H54 (cell line): ENCODE measurements around the gene ISYNA1.

Source experiments
- DNase-seq: peaks from one replicate; pipeline ENCODE4 v3.0.0; 2011; ENCODE audit warnings: low spot score, mixed read lengths; ENCODE audit not compliant: insufficient read length
- FAIRE-seq: peaks from 3 replicates; lab custom pipeline; 2011; peaks lifted over from hg19 to GRCh38; lab: Jason Lieb, UNC
- POLR2A ChIP-seq: IDR thresholded peaks from 2 replicates; pipeline ENCODE4 v1.6.1; 2011; ENCODE audit warnings: low read depth, mild to moderate bottlenecking, low read length

ISYNA1 gene

DNA sequence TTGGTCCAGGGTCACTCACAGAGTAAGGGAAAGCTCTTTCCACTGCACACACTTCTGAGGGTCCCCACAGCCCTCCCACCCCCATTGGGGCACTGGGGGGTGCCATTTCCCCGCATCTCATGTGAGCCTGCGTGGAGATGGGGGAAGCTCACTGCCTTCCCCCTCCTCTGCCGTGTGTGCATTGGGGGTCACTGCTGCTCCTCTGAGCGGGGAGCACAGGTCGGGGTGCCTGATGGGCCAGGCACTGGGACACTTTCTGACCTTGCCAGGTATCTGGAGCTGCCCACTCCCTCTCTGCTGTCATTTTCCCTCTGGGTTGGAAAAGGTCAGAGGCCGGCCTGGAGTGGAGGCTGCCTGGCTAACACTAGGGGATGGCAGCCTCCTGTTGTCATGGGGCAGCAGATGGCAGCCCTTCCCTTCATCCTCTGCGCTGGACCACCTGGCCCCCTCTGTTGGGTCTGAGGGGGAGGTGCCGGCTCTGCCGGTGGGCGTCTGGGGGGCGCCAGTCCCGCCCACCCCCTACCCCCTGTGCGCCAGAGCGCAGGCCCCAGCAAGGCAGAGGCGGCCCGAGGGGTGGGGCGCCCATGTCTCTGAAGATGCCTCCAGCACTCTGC lies 9.7 kb downstream of the ISYNA1 start:
- no peak for TF ChIP-seq POLR2A
- FAIRE-seq (no peak), DNase-seq (no peak)

DNA sequence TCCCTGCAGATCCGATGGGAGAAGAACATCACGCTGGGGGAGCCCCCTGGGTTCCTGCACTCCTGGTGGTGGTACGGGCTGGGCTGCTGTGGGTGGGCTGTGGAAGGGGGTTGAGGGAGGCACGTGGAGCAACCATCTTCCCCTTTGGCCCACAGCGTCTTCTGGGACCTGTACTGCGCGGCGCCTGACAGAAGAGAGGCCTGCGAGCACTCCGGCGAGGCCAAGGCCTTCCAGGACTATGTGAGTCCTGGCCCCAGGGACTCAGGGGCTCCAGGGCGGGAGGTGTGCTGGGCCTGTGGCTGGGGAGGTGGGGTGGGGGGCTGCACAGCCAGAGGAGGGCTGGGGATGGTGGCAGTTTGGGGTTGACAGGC lies 10.2 kb downstream of the ISYNA1 start:
- no peak for DNase-seq

DNA sequence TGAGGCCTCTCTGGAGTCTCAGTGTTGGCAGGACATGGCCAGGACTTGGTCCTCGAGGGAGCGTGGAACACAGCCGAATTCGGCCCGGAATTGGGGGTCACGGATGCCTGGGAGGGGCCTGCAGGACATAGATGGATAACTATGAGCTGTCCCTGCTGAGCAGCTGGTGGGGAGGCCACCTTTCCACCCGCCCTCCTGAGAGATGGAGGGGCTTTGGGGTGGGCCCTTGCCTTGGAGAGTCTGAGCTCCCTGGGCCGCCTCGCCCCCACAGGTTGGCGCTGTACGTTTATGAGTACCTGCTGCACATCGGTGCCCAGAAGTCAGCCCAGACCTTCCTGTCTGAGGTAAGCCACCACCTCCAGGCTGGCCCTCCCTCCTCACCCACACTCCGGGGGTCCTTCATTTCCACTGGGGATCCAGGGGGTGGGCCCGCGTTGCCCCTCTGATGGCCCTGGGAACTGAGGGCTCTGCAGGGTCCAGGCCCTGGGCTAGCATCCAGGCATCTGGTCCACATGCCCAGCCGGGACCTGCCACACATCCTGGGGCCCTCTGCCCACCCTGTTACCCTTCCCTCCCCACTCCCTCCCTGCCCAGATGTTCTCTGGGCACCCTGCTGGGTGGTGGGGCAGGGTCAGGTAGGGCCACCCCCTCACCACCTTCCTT lies 10.7 kb downstream of the ISYNA1 start:
- FAIRE-seq: no peak
- no peak for DNase-seq

More for the DNA sequence above, 10.2 kb downstream of the ISYNA1 start:
- FAIRE-seq: no peak
- TF ChIP-seq POLR2A: no peak

DNA sequence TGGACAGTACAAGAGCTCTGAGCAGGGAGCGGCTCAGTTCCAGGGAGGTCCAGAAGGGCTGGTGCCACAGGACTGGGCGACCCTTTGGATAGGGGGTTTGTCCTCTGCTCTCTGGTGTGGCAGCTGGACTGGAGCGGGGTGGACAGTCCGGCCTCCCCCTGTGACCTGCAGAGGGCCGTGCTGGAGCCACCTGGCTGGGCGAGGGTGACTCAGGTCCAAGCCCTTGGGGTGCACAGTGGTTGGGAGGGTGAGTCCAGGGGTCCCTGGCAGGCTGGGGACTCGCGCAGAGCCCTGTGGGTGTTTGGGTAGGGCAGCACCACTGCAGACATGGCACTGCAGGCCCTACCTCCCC lies 11.5 kb downstream of the ISYNA1 start:
- FAIRE-seq (no peak), DNase-seq (no peak)
- no peak for TF ChIP-seq POLR2A

More for the DNA sequence above, 10.7 kb downstream of the ISYNA1 start:
- TF ChIP-seq POLR2A: no peak

DNA sequence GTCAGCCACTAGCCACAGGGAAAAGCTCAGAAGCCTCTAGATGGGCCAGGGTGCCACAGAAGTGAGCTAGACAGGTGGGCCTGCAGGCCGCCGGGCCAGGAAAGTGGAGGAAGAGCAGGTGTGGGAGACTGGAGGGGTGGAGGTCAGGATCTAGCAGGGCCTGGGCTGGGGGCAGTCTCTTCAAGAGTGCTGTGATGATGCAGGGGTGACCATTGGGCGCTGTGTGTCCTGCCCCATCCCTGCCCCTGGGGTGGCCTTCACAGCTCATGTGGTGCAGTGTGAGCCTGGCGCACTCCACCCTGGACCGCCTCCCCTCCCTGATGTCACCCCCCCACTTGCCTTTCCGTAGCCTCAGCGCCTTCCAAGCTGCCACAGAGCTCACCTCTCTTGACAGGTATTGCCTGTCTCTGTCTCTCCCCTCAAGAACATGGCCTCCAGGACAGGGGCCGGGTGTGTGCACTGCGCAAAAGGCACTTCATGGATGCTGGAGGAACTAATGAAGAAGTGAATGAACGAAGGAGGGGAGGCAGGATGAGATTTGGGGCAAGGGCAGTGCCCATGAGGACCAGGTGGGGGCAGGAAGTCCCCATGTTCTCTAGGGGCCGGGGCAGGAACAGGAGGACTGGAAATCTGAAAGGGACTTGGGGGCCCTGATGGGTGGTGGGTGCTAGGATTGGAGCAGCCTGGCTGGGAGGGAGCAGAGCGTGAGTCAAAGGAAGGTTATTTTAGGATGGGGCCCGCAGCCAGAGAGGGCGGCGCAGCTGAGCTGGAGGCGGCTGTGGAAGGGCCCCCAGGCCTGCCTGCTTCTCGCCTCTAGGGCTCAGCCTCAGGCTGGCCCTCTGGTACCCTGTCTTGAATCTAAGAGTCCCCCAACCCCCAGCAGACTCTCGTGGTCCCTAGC lies 12.2 kb downstream of the ISYNA1 start:
- DNase-seq (peak; percentile 90), FAIRE-seq (no peak)
- no peak for TF ChIP-seq POLR2A

DNA sequence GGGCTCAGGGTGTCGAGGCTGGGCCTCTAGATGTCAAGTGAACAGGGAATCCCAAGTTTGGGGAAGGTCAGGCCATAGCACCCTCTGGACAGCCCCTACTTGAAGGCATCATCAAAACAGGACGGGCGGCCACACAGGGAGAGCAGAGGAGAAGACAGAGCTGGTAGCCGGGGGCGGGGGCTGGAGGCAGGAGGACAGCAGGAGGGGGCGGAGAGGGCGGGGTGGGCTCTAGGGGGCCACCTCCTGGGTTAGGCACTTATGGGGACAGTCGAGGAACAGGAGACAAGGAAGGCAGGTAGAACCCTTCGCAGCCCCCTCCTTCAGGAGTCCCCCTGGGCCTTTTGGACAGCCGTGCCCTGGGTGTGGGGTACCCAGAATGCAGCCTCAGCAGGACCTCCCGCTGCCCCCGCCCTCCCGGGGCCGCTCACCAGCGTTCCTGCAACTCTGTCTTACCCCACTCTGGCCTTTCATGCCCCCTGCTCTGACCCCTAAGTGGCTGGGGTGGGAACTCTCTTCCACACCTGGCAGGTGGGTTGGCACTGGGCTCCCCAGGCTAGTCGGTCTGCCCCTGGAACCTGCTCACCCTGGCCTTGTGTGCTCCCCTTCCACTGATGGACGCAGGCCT lies 12.9 kb downstream of the ISYNA1 start:
- FAIRE-seq (no peak), DNase-seq (no peak)
- TF ChIP-seq POLR2A: no peak

DNA sequence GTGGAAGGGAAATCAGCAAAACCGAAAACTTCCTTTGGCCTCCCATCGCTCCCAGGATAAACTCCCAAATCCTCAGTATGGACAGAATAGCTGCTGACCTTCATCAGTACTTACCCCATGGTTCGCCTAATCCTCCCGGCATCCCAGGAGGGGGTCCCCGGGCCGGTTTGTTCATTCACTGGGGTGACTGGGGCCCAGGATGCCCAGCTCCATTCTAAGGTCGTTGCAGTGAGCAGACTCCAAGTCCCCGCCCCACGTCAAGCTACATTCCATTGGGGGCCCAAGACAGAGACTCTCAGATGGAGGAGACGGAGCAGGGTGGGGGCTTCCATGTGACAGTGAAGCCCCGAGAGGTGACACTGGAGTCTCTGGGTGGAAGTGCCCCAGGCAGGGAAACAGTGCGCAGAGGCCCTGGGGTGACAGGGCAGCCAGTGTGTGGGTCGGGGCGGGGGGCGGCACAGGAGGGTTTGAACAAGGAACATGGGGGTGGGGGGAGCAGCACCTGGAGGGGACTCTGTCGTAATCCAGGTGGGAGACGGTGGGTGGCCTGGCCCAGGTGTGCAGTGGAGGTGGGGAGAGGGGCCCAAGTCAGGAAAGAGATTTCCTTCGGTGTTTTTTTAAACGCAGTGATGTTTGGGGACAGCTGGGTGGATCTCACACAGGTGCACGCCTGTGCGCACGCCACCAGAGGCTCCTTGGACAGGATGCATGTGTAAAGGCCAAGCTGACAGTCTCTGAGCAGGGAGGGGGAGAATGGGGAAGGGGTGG lies 13.6 kb downstream of the ISYNA1 start:
- TF ChIP-seq POLR2A: no peak
- FAIRE-seq (no peak), DNase-seq (no peak)

DNA sequence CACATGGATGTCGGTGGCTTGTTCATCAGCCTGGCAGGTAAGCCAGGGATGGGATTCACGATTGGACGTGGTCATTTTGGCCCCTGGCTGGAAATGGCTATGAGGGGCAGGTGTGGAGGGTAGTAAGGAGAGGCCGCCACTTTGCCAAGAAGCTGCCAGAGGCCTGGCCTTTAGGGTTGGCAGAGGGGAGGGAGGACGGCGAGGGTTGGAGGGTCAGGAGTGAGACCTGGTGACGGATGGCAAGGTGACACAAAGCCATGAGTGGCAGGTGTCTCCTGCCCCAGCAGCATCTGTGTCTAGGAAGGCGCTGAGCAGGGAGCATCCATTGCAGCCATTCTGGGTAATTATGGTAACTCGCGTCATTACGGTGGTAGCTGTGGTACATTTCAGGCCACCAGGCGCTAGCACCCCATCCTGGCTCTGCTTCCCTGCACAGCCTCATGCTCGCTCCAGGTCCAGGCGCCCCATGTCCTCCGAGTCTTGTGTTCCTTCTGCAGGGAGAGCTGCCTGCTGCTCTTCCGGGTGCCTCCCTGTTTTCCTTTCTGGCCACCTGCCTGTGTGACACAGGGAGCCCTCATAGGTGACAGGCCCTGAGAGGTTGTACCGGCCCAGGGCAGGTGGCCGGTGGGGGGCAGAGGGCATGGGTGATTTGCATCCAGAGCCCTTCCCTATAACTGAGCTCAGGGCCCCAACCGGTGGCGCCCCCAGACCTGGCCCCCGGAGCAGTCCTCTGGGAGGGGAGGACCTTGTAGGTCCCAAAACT lies 14.5 kb downstream of the ISYNA1 start:
- DNase-seq (no peak), FAIRE-seq (no peak)
- no peak for TF ChIP-seq POLR2A

DNA sequence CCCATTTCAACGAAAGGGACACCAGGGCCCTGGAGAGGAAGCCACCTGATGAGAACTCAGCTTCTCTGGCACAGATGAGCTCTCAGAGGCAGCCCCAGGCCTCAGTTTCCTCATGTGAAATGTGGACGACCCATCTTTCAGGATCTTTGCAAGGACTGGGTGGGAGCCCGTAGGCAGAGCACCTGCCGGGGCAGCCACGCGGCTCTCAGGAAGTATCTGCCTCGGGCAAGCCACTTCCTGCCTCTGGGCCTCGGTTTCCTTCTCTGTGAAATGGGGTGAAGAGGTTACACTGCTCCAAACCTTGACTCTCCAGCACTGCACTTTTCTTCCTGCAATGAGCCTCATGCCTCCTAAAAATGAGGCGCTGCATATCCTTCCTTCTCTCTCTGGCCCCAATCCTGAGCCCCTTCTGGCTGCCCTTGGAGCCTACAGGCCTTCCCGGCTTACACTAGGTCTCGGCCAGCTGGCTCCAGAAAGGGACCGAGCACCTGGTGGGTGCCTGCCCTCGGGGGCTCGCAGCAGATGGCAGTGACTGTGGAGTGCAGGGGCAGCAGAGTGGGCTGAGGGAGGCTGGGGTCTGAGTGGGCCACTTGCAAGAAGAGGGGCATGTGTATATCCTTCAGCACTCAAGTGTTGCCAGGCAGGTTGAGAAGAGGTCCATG lies 15.3 kb downstream of the ISYNA1 start:
- no peak for TF ChIP-seq POLR2A
- DNase-seq (no peak), FAIRE-seq (no peak)

DNA sequence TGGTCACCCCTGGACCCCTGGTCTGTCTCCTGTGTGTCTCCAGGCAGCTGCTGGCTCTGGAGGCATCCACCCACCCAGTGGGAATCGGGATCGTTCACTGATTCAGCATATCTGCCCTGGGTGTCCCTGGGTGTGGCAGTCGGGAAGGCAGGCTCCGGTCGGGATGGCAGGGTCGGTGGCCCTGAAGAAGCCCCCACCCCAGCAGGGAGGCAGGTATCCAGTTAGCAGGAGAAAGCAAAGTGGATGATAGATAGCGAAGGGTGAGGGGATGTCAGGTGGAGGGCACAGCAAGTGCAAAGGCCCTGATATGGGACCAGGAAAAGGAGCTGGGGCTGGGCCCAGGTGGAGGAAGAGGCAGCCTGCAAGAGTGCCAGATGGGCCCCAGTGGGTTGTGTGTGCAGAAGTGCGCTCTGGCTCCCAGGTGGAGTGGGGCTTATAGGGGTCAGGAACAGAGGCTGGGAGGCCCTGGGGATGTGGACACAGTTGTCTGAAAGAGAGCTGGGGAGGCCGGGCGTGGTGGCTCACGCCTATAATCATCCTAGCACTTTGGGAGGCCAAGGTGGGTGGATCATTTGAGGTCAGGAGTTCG lies 16.5 kb downstream of the ISYNA1 start:
- FAIRE-seq (no peak), DNase-seq (no peak)
- TF ChIP-seq POLR2A: no peak

DNA sequence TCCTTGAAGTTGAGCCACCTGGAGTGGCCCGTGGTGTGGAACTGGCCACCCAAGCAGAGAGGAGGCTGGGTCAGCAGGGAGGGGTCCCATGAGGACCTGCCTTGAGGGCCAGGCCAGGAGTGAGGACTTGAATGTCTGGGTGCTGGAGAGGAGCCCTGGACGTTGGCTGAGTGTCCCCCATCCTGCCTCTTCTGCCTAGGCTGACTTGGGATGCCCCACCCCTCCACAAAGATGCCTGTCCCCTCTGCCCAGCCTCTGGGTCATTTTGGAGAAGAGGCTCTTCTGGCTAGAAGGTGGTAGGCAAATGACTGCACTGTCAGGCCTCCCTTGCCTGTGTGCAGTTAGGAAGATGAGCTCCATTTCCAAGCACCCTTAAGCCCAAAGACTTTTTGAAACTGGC lies 17.0 kb downstream of the ISYNA1 start:
- FAIRE-seq (no peak), DNase-seq (no peak)
- TF ChIP-seq POLR2A: no peak

DNA sequence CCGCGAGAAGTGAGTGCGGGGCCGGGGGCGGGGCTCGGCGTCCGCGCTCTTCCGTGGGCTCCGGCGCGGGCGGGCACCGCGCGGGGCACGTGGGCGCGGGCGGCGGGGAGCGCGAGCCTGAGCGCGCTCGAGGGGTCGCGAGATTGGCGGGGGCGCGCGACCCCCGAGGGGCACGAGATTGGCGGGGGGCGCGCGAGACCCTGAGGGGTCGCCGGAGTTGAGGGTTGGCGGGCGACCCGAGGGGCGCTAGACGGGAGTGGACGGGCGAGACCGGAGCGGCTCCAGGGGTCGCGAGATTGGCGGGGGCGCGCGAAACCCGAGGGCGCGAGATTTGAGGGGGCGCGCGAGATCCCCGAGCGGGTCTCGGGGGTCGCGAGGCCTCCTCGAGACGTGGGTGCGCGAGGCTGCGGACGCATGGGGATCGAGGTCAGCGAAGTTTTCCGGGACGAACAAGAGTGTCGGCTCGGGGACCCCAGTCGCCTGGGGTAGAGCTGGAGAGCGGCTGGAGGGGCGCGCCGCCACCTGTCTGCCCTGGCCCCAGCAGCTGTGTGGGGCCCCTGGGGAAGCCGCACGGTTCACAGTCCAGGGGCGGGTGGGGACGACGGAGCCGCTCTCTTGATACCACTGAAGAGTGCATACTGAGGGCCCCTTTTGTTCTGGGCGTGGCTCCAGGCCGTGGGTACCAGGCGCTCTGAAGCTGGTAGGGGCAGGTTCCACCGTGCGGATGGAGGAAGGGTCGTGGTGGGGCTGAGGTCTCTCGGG lies 18.1 kb downstream of the ISYNA1 start:
- DNase-seq: no peak
- no peak for TF ChIP-seq POLR2A
- no peak for FAIRE-seq
